ENCODE data around the gene TSPYL1. TPM values are rescaled to one million over a fixed set of nuclear protein-coding genes. Genes with fewer than 3 reads are reported as not detected.

TSPYL1 gene
- total RNA-seq, 2 donors from 2014 or later: 82.9 to 94.3 TPM

- Histone ChIP-seq H3K27me3 (no peaks in the 10 kb centered on the region), H3K4me3 (peak overlapping the region; percentile 88), H3K9me3 (no peaks in the 10 kb centered on the region), H3K9ac (ENCODE audit: low read depth in 2 of 2, low read length in 2 of 2) (peak overlapping the region; percentile 94 to 98), H3K36me3 (no peaks in the 10 kb centered on the region), H3K4me1 (peaks cover 7% of the 10 kb centered on the region), H3K27ac (peak overlapping the region; percentile 99)
- no peak for TF ChIP-seq CTCF (IDR thresholded peaks at IDR 0.05)
- DNase-seq: no peak
- intact Hi-C loops (cut with DNase I): loop anchor here (10.0 kb wide), 1 partner anchor 94 kb away; the partner anchor contains the start of gene DSE
These were observed 617 bp upstream of the TSPYL1 start for GRCh38 chr6:116280161-116280932.

GRCh38 chr6:116278854-116279231, 887 bp downstream of the TSPYL1 start:
- Histone ChIP-seq H3K27ac (peak overlapping the region; percentile 99), H3K9ac (ENCODE audit: low read depth in 2 of 2, low read length in 2 of 2) (peak overlapping the region; percentile 94 to 98), H3K4me1 (peaks cover 7% of the 10 kb centered on the region), H3K36me3 (no peaks in the 10 kb centered on the region), H3K27me3 (no peaks in the 10 kb centered on the region), H3K4me3 (peak overlapping the region; percentile 88), H3K9me3 (no peaks in the 10 kb centered on the region)
- DNase-seq: peak; percentile 52
- intact Hi-C loops (cut with DNase I): loop anchor here (5.0 kb wide), 1 partner anchor 293 kb away; the partner anchor contains the start of gene RWDD1
- TF ChIP-seq CTCF (IDR thresholded peaks at IDR 0.05): no peak

GRCh38 chr6:116278481-116278829, 1.3 kb downstream of the TSPYL1 start:
- H3K9me3 ChIP-seq: no peaks in the 10 kb centered on the region
- TF ChIP-seq CTCF (IDR thresholded peaks at IDR 0.05): no peak
- H3K4me3 ChIP-seq: peak overlapping the region; percentile 88
- intact Hi-C loops (cut with DNase I): loop anchor here (5.0 kb wide), 1 partner anchor 294 kb away; the partner anchor contains the start of gene RWDD1
- H3K36me3 ChIP-seq: no peaks in the 10 kb centered on the region
- peak overlapping the region; percentile 94 to 98 for H3K9ac ChIP-seq (ENCODE audit: low read depth in 2 of 2, low read length in 2 of 2)
- H3K27ac ChIP-seq: peak overlapping the region; percentile 99
- DNase-seq: peak; percentile 20
- H3K4me1 ChIP-seq: peaks cover 7% of the 10 kb centered on the region
- no peaks in the 10 kb centered on the region for H3K27me3 ChIP-seq

GRCh38 chr6:116277124-116277523, 2.6 kb downstream of the TSPYL1 start:
- no peaks in the 10 kb centered on the region for H3K9me3 ChIP-seq
- intact Hi-C loops (cut with DNase I): loop anchor here (5.0 kb wide), 1 partner anchor 295 kb away; the partner anchor contains the start of gene RWDD1
- no peak for TF ChIP-seq CTCF (IDR thresholded peaks at IDR 0.05)
- peaks cover 7% of the 10 kb centered on the region for H3K4me1 ChIP-seq
- H3K27me3 ChIP-seq: no peaks in the 10 kb centered on the region
- peak overlapping the region in 1 of 2 donors; percentile 22 for H3K9ac ChIP-seq (ENCODE audit: low read depth in 2 of 2, low read length in 2 of 2)
- H3K27ac ChIP-seq: no peak overlapping the region
- DNase-seq: no peak
- no peaks in the 10 kb centered on the region for H3K36me3 ChIP-seq
- H3K4me3 ChIP-seq: peak overlapping the region; percentile 88

GRCh38 chr6:116271149-116271708, 8.5 kb downstream of the TSPYL1 start:
- no peaks in the 10 kb centered on the region for H3K27me3 ChIP-seq
- H3K9me3 ChIP-seq: no peaks in the 10 kb centered on the region
- no peaks in the 10 kb centered on the region for H3K4me1 ChIP-seq
- intact Hi-C loops (cut with DNase I): no loop called here
- H3K4me3 ChIP-seq: no peak overlapping the region
- H3K9ac ChIP-seq (ENCODE audit: low read depth in 2 of 2, low read length in 2 of 2): no peak overlapping the region
- no peak overlapping the region for H3K27ac ChIP-seq
- no peak for DNase-seq
- H3K36me3 ChIP-seq: no peaks in the 10 kb centered on the region
- no peak for TF ChIP-seq CTCF (IDR thresholded peaks at IDR 0.05)

All from colonic mucosa (tissue), 4 donors.